H1 (cell line): Measurements from ENCODE around the gene TMSB10. TPM values are rescaled to one million over a fixed set of nuclear protein-coding genes. Genes with fewer than 3 reads are reported as not detected.

Experiments used
- CTCF ChIA-PET: fragments of 300-600 bp; sonication (Branson Sonifier 250); formaldehyde crosslinking; loops from one replicate; lab custom pipeline; 2021; ENCODE audit not compliant: partially characterized antibody; lab: Charles Lee
- POLR2A ChIA-PET: fragments of 300-600 bp; sonication (Branson Sonifier 250); formaldehyde crosslinking; loops from one replicate; lab custom pipeline; 2021; ENCODE audit warnings: inconsistent platforms; ENCODE audit not compliant: partially characterized antibody; lab: Charles Lee
- DNase-seq, 2 experiments: peaks; one replicate each; pipeline versions ENCODE4 v3.0.0 to v3.0.0-alpha.2; 2010 to 2022; ENCODE audit warnings: low spot score in 2 of 2, low read depth in 1 of 2, mixed read lengths in 1 of 2
- FAIRE-seq: peaks from 2 replicates; lab custom pipeline; 2011; peaks lifted over from hg19 to GRCh38; lab: Jason Lieb, UNC
- H2AFZ ChIP-seq: 2 replicates; pipeline ENCODE4 v1.8.1; 2012; ENCODE audit warnings: low read length, inconsistent platforms
- H2AK5ac ChIP-seq: 2 replicates; pipeline ENCODE4 v1.6.1; 2013; ENCODE audit warnings: low read depth, low read length
- H2BK120ac ChIP-seq: replicated peaks from 2 replicates; pipeline ENCODE3; 2013; ENCODE audit warnings: low read depth, low read length, inconsistent platforms
- H2BK12ac ChIP-seq: 2 replicates; pipeline ENCODE4 v1.6.1; 2013; ENCODE audit warnings: low read depth, low read length
- H2BK15ac ChIP-seq: 2 replicates; pipeline ENCODE4 v1.6.1; 2013; ENCODE audit warnings: low read length
- H2BK20ac ChIP-seq: 2 replicates; pipeline ENCODE4 v1.6.1; 2013; ENCODE audit warnings: low read length
- H2BK5ac ChIP-seq: 2 replicates; pipeline ENCODE4 v1.6.1; 2013; ENCODE audit warnings: low read depth, low read length
- H3K14ac ChIP-seq: 2 replicates; pipeline ENCODE4 v1.6.1; 2013; ENCODE audit warnings: inconsistent platforms; ENCODE audit not compliant: insufficient read length
- H3K18ac ChIP-seq: 2 replicates; pipeline ENCODE4 v1.6.1; 2013; ENCODE audit warnings: low read length; ENCODE audit errors: extremely low read depth
- H3K23ac ChIP-seq: 2 replicates; pipeline ENCODE4 v1.6.1; 2013; ENCODE audit warnings: inconsistent platforms; ENCODE audit not compliant: insufficient read length
- H3K23me2 ChIP-seq: 2 replicates; pipeline ENCODE4 v1.6.1; 2013; ENCODE audit warnings: low read depth, low read length
- H3K27ac ChIP-seq: 2 replicates; pipeline ENCODE4 v1.6.1; 2011; ENCODE audit warnings: low read depth, low read length, inconsistent platforms
- H3K27me3 ChIP-seq, 4 experiments: replicated peaks in 1 of 4; 1 replicate in 1 of 4; 2 replicates in 3 of 4; pipeline versions ENCODE4 v1.6.1 to v1.8.1; 2011 to 2013; ENCODE audit warnings: low read length in 3 of 4, mild to moderate bottlenecking in 3 of 4, inconsistent platforms in 2 of 4, mixed read lengths in 2 of 4, moderate library complexity in 1 of 4; ENCODE audit not compliant: control insufficient read depth in 3 of 4, insufficient read depth in 3 of 4; ENCODE audit errors: extremely low read depth in 1 of 4
- H3K36me3 ChIP-seq, 4 experiments: 2 replicates each; pipeline versions ENCODE4 v1.6.1 to v1.8.1; 2011 to 2013; ENCODE audit warnings: mild to moderate bottlenecking in 4 of 4, low read length in 3 of 4, moderate library complexity in 2 of 4, control low read depth in 1 of 4, inconsistent platforms in 1 of 4; ENCODE audit not compliant: insufficient read depth in 4 of 4, control insufficient read depth in 2 of 4
- H3K4ac ChIP-seq: replicated peaks from 2 replicates; pipeline ENCODE3; 2013; ENCODE audit warnings: low read length, low read depth, mixed read lengths, inconsistent platforms; ENCODE audit not compliant: insufficient read length
- H3K4me1 ChIP-seq, 4 experiments: replicated peaks in 1 of 4; 1 replicate in 1 of 4; 2 replicates in 3 of 4; pipeline versions ENCODE4 v1.6.1 to v1.8.1; 2011 to 2013; ENCODE audit warnings: low read length in 3 of 4, inconsistent platforms in 2 of 4, mixed read lengths in 1 of 4; ENCODE audit not compliant: insufficient read depth in 4 of 4, control insufficient read depth in 3 of 4
- H3K4me2 ChIP-seq, 2 experiments: 2 replicates each; pipeline versions ENCODE4 v1.6.1 to v1.8.1; 2011 to 2013; ENCODE audit warnings: low read depth in 2 of 2, low read length in 2 of 2, control low read depth in 1 of 2, inconsistent platforms in 1 of 2, mild to moderate bottlenecking in 1 of 2; ENCODE audit not compliant: insufficient read depth in 1 of 2
- H3K4me3 ChIP-seq, 4 experiments: fragments of 200-600, 300-600 bp in 1 of 4; sonication (generic), shearing (Covaris generic), sonication (Bioruptor Twin) in 1 of 4; 2 replicates each; pipeline versions ENCODE4 v1.5.1 to v1.8.1; 2011 to 2016; ENCODE audit warnings: low read length in 4 of 4, low read depth in 3 of 4, control low read depth in 2 of 4, inconsistent platforms in 2 of 4, mild to moderate bottlenecking in 2 of 4, mixed read lengths in 1 of 4, moderate library complexity in 1 of 4; ENCODE audit not compliant: insufficient read depth in 2 of 4; ENCODE audit errors: extremely low read depth in 1 of 4
- H3K56ac ChIP-seq: replicated peaks from 2 replicates; pipeline ENCODE3; 2013; ENCODE audit warnings: low read depth, mild to moderate bottlenecking, mixed read lengths, low read length, inconsistent platforms; ENCODE audit not compliant: insufficient read length
- H3K79me1 ChIP-seq: 2 replicates; pipeline ENCODE4 v1.6.1; 2013; ENCODE audit warnings: low read depth, low read length, control low read depth
- H3K79me2 ChIP-seq, 2 experiments: 2 replicates each; pipeline versions ENCODE4 v1.6.1 to v1.8.1; 2012 to 2013; ENCODE audit warnings: low read length in 2 of 2, mild to moderate bottlenecking in 2 of 2, inconsistent platforms in 1 of 2; ENCODE audit not compliant: insufficient read depth in 2 of 2, control insufficient read depth in 1 of 2
- H3K9ac ChIP-seq, 4 experiments: replicated peaks in 1 of 4; 1 replicate in 1 of 4; 2 replicates in 3 of 4; pipeline versions ENCODE4 v1.6.1 to v1.8.1; 2011 to 2013; ENCODE audit warnings: low read depth in 3 of 4, low read length in 3 of 4, control low read depth in 2 of 4, mild to moderate bottlenecking in 2 of 4, moderate library complexity in 2 of 4, inconsistent platforms in 1 of 4; ENCODE audit errors: extremely low read depth in 1 of 4
- H3K9me3 ChIP-seq, 2 experiments: 2 replicates each; pipeline versions ENCODE4 v1.6.1 to v1.8.1; 2012 to 2013; ENCODE audit warnings: mild to moderate bottlenecking in 2 of 2, moderate library complexity in 2 of 2, control low read depth in 1 of 2, inconsistent platforms in 1 of 2, low read depth in 1 of 2, low read length in 1 of 2, mixed read lengths in 1 of 2; ENCODE audit not compliant: insufficient read depth in 2 of 2
- H4K20me1 ChIP-seq, 2 experiments: replicated peaks in 1 of 2; 2 replicates each; pipeline versions ENCODE3 to v1.8.1; 2011 to 2013; ENCODE audit warnings: inconsistent platforms in 2 of 2, low read length in 2 of 2, mild to moderate bottlenecking in 1 of 2; ENCODE audit not compliant: insufficient read depth in 2 of 2, control insufficient read depth in 1 of 2
- H4K5ac ChIP-seq: 2 replicates; pipeline ENCODE4 v1.6.1; 2013; ENCODE audit warnings: low read length, low read depth, mixed read lengths, inconsistent platforms; ENCODE audit not compliant: insufficient read length
- H4K8ac ChIP-seq: 2 replicates; pipeline ENCODE4 v1.8.0; 2013; ENCODE audit warnings: mild to moderate bottlenecking, moderate library complexity, low read length, inconsistent platforms; ENCODE audit not compliant: insufficient read depth; ENCODE audit errors: extremely low read depth
- H4K91ac ChIP-seq: replicated peaks from 2 replicates; pipeline ENCODE3; 2013; ENCODE audit warnings: low read length, mixed read lengths, inconsistent platforms; ENCODE audit not compliant: insufficient read length
- CBX5 ChIP-seq: fragments of 300-800, 300-1000 bp; sonication (generic); IDR thresholded peaks from 2 replicates; pipeline ENCODE4 v1.7.1; 2016; ENCODE audit warnings: antibody characterized with exemption, low read length, low read depth
- EGR1 ChIP-seq: IDR thresholded peaks from 2 replicates; pipeline ENCODE4 v1.6.1; 2011; ENCODE audit warnings: low read depth, low read length, borderline replicate concordance
- JUND ChIP-seq: IDR thresholded peaks from 2 replicates; pipeline ENCODE4 v1.6.1; 2011; ENCODE audit warnings: mild to moderate bottlenecking, improper control_type of control experiment, low read length
- KDM4A ChIP-seq: IDR thresholded peaks from one replicate; pipeline ENCODE4 v1.7.1; 2012; ENCODE audit warnings: low read depth, mild to moderate bottlenecking, moderate library complexity, low read length, inconsistent platforms; ENCODE audit not compliant: severe bottlenecking
- POLR2AphosphoS5 ChIP-seq: IDR thresholded peaks from 2 replicates; pipeline ENCODE4 v1.6.1; 2011; ENCODE audit warnings: low read depth, low read length
- POU5F1 ChIP-seq: IDR thresholded peaks from 2 replicates; pipeline ENCODE4 v1.6.1; 2011; ENCODE audit warnings: low read depth, mild to moderate bottlenecking, low read length, moderate library complexity
- RFX5 ChIP-seq: IDR thresholded peaks from 2 replicates; pipeline ENCODE4 v1.6.1; 2011; ENCODE audit warnings: low read depth, low read length, improper control_type of control experiment, borderline replicate concordance
- RXRA ChIP-seq: IDR thresholded peaks from 2 replicates; pipeline ENCODE4 v1.6.1; 2011; ENCODE audit warnings: low read depth, mild to moderate bottlenecking, low read length, moderate library complexity; ENCODE audit not compliant: insufficient read depth
- SAP30 ChIP-seq: fragments of 300-600 bp; sonication (generic); IDR thresholded peaks from 2 replicates; pipeline ENCODE4 v1.7.1; 2012; ENCODE audit warnings: low read length, moderate library complexity, mild to moderate bottlenecking, inconsistent platforms; ENCODE audit not compliant: insufficient read depth, insufficient replicate concordance
- SP1 ChIP-seq: IDR thresholded peaks from 2 replicates; pipeline ENCODE4 v1.6.1; 2011; ENCODE audit warnings: low read depth, low read length
- SP2 ChIP-seq: IDR thresholded peaks from 2 replicates; pipeline ENCODE4 v1.6.1; 2012; ENCODE audit warnings: mild to moderate bottlenecking, low read length, inconsistent platforms
- TAF7 ChIP-seq: optimal IDR thresholded peaks from 2 replicates; pipeline ENCODE3; 2011; ENCODE audit warnings: low read depth, mild to moderate bottlenecking, inconsistent platforms, low read length, moderate library complexity, borderline replicate concordance
- TBP ChIP-seq: IDR thresholded peaks from 2 replicates; pipeline ENCODE4 v1.6.1; 2011; ENCODE audit warnings: low read depth, low read length, improper control_type of control experiment
- WGBS, 2 experiments: shearing (Covaris generic) in 1 of 2; methylation state at CpG; one replicate each; pipeline versions ENCODE4 v1.1.6 to v1.1.7; 2013 to 2015; ENCODE audit warnings: low lambda C conversion rate in 2 of 2, mixed read lengths in 2 of 2, inconsistent platforms in 1 of 2, low coverage in 1 of 2, missing lambda C conversion rate in 1 of 2; ENCODE audit not compliant: insufficient replicate concordance in 2 of 2, insufficient coverage in 1 of 2, insufficient read length in 1 of 2; ENCODE audit errors: extremely low coverage in 1 of 2, missing lambda C conversion rate in 1 of 2; 5-methylcytosine and 5-hydroxymethylcytosine counted together
- polyA plus RNA-seq, 7 experiments: library from polyadenylated mRNA; depleted of rRNA in 3 of 7; stranded (reverse) in 5 of 7; unstranded in 2 of 7; fragments of >200 nt in 5 of 7; fragments of 200-250 nt in 2 of 7; gene quantifications; 1 replicate in 5 of 7; 2 replicates in 1 of 7; 4 replicates in 1 of 7; pipeline versions ENCODE4 v1.2.1 to v1.2.3, GENCODE V29; 2011 to 2013; ENCODE audit warnings: missing spikeins in 2 of 7, mixed read lengths in 2 of 7
- total RNA-seq: library from RNA; stranded (reverse); fragmentation: NEBNext Ultra II Directional; extraction: Animal tissue kit (Norgen Biotek cat#: 25700); gene quantifications from 2 replicates; pipeline ENCODE4 v1.2.1, GENCODE V29; 2021

Gene TMSB10
- total and polyA plus RNA-seq, 2 of the 8 experiments (the other 6 are each of a cell fraction or from before 2014, with no cell fraction given): 593 to 1,075 TPM

- POLR2A ChIA-PET: interaction anchor here (1.3 to 12.0 kb wide), 4 partner anchors 9 to 73 kb away, joined by 3 to 288 read pairs (median 118); partner anchors contain the start of gene KCMF1
- no peak for TF ChIP-seq RXRA
- no peak for TF ChIP-seq EGR1
- no peak for TF ChIP-seq POLR2AphosphoS5
- no peak for TF ChIP-seq SP2
- no peak for TF ChIP-seq CBX5
- no peak for TF ChIP-seq RFX5
- TF ChIP-seq TAF7: no peak
- TF ChIP-seq SAP30: no peak
- no peak for TF ChIP-seq SP1
- TF ChIP-seq JUND: no peak
- no peak for TF ChIP-seq TBP
- TF ChIP-seq KDM4A: no peak
- TF ChIP-seq POU5F1: no peak
Measured at GRCh38 chr2:84953535-84953934, 48.1 kb downstream of the TMSB10 start.

More at GRCh38 chr2:84953535-84953934, 48.1 kb downstream of the TMSB10 start:
- no peak for DNase-seq
- Histone ChIP-seq H4K91ac (no peak overlapping the region), H3K56ac (no peak overlapping the region), H3K4me3 (no peak overlapping the region), H4K8ac (no peak overlapping the region), H2BK20ac (no peak overlapping the region), H3K27me3 (no peaks in the 10 kb centered on the region), H3K4me2 (no peak overlapping the region), H3K4ac (no peak overlapping the region), H3K79me2 (no peaks in the 10 kb centered on the region), H2BK12ac (no peak overlapping the region; the same call in 1 of the 2 replicates), H2AFZ (no peak overlapping the region), H4K20me1 (no peaks in the 10 kb centered on the region), H3K36me3 (no peaks in the 10 kb centered on the region), H3K9me3 (no peaks in the 10 kb centered on the region), H3K9ac (no peak overlapping the region), H2BK15ac (no peak overlapping the region), H3K18ac (peak overlapping the region; percentile 43; the same call in 1 of the 2 replicates), H3K27ac (no peak overlapping the region), H2AK5ac (no peak overlapping the region), H3K23me2 (no peaks in the 10 kb centered on the region), H3K79me1 (no peaks in the 10 kb centered on the region), H2BK5ac (no peak overlapping the region), H3K23ac (no peak overlapping the region), H3K14ac (no peak overlapping the region), H2BK120ac (no peak overlapping the region), H4K5ac (no peak overlapping the region), H3K4me1 (peaks cover 5 to 19% (median 16%) of the 10 kb centered on the region in 4 experiments; a peak in 6 of 7 replicates)
- WGBS, 2 experiments: 86% methylated on average over 3 of the region's 3 CpGs; no CpG with 5 or more reads in 1 of the 2 experiments
- FAIRE-seq: no peak
- CTCF ChIA-PET: interaction anchor here (0.6 to 2.2 kb wide), 2 partner anchors 21 to 28 kb away, joined by 3 to 11 read pairs; no protein-coding TSS in a partner anchor
